Measurements from ENCODE around the gene TFEB.

Gene TFEB

GRCh38 chr6:41763470-41763869 is 28.1 kb upstream of the TFEB start:
- DNase-seq (ENCODE audit: low spot score) = no peak

DNA sequence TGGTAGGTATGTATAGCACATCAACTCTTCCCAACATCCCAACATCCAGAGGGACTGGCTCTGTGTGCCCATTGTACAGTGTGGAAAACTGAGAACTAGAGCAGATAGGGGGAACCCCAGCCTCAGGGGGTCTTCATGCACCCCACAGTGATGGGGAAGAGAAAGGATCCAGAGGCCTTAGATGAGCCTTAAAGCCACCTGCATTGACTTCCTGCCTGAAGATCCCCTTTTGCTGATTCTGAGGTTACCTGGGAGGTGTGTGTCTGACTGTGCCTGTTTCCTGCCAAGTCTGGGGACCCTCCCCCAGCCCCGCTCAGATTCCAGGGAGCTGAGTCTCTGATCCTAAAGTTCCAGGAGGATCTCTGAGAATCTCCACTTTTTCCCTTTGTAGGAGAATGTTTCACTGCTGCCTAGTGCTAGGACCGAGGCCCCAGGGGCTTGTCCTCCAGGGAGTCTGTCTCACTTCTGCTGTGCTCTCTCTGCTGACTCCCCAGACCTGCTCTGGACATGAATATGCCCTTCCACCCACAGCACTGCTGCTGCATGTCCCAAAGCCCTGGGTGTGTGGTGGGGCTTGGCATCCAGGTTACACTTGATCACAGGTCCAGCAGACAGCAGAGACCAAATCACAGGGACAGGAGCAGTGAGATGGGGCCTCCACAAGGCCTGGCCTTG is 24.6 kb upstream of the TFEB start:
- no peak for DNase-seq (ENCODE audit: low spot score)

- no peak for DNase-seq (ENCODE audit: low spot score)
Observed at GRCh38 chr6:41759106-41759904, 23.9 kb upstream of the TFEB start.

- DNase-seq (ENCODE audit: low spot score) = no peak
Observed at GRCh38 chr6:41758641-41759035, 23.2 kb upstream of the TFEB start.

DNA sequence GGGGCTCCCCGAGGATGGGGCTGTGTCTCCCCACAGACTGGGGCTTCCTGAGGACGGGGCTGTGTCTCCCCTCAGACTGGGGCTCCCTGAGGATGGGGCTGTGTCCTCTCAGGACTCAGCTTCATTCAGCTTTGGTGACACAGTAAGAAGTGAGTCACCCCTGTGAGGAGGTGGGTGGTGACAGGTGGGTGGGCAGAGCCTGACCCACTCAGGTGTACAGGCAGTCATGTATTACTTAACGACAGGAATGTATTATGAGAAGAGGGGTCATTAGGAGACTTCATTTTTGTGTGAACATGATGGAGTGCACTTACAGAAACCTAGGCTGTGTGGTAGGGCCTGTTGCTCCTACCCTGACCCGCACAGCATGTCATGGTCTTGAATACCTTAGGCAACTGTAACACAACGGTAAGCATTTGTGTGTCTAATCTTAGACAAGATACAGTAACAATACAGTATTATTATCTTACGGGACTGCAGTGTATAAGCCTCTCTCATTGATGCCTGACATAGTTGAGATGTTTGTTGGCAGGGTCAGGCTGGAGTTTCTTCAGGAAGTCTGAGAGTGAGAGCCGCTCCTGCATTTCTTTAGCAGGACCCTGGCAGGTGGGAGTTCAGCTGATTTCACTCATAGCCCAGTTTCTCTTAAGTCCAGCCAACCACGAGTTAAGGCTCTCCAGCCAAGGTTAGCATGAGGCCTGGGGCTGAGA is 22.7 kb upstream of the TFEB start:
- no peak for DNase-seq (ENCODE audit: low spot score)

DNA sequence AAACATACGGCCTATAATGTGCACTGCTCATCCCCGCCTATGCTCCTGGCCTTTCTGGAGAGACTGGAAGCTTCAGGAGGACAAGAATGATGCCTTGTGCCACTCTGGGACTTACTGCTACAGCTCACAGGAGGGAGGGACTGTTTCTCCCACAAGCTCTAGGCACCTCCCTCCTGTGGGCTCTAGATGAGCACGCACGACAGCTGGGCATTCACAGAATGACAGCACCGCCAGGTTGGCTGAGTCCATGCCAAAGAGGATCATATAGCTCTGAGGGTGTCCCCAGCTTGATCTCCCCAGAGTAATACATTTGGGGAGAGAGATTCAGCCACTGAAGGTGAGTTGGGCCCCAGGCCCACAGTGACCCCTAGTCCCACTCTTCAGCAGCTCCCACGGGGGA is 21.9 kb upstream of the TFEB start:
- no peak for DNase-seq (ENCODE audit: low spot score)

DNA sequence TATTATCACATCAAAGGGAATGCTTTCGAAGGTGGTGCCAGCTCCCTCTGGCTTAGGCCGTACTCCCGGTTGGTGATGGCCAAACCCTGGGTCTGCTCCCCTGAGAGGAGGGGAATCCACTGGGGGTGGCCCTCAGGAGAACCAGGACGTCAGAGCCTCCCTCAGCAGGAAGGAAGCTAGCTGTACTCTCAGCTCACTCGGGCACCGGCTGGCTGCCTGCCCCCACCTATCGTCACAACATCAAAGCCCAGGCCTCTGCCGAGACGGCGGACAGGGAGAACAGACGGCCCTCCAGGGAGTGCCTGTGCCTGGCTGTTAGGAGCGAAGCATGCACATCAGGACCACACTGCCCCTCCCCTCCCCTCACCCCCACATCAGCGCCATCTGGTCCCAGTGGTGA is 20.9 kb upstream of the TFEB start:
- DNase-seq (ENCODE audit: low spot score) = no peak

GRCh38 chr6:41755895-41756294 is 20.5 kb upstream of the TFEB start:
- no peak for DNase-seq (ENCODE audit: low spot score)

DNA sequence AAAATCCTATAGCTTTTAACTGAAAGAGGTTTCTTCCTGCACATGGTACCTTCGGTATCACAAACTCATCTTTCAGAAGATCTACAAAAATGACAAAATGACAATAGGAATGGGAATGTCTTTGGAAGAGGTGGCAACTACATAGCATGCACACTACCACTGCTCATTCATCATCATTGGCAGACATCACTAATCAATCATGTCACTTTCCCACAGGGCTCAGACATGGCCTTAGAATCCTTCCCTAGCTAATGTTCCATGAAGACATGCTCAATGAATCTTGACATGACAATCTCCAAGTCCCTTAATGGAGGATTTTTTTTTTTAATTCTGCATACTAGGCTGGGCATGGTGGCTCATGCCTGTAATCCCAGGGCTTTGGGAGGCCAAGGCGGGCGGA is 15.0 kb upstream of the TFEB start:
- no peak for DNase-seq (ENCODE audit: low spot score)

GRCh38 chr6:41748542-41748941 is 13.1 kb upstream of the TFEB start:
- no peak for DNase-seq (ENCODE audit: low spot score)

- no peak for DNase-seq (ENCODE audit: low spot score)
Observed at GRCh38 chr6:41748102-41748477, 12.7 kb upstream of the TFEB start.

DNA sequence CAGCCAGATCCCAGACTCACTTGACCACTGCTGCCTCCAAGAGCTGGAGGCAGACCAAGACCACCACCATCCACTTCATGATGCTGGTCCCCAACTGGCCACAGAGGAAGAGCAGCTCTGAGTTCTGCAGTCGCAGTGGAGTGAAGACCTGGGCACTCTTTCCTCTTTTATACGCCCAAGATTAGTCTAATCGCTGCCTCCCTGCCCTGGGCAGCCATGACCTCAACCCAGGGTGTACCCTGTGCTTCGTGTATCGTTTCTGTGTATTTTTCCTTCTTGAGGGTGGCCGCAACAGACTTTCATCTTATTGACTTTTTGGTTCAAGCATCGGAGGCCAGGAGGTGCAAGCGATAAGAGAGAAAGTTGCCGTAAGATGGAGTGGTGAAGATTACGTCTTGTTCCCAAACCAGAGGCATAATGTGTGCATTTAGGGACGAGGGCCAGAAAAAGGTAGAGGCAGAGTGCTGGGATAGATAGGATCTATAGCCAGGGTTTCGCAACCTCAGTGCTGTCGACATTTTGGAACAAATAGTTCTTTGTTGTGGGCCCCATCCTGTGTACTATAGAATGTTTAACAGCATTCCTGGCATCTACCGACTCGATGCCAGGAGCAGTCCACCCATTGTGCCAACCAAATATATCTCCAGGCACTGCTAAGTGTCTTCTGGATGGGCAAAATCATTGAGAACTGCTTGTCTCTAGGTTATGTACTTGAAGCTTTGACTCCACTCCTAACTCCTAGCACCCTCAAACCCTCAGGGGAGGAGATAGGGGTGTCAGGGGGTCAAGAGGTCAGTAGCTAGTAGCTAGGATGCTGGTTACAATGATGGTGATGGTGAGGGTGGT is 12.1 kb upstream of the TFEB start, which contains the start of gene PGC:
Gene PGC (minus strand): TSS at position 142 of the 846 bp plus-strand sequence. CDS start 63 bp downstream, at position 79.
- DNase-seq (ENCODE audit: low spot score) = no peak

GRCh38 chr6:41746107-41746506 is 10.7 kb upstream of the TFEB start:
- DNase-seq (ENCODE audit: low spot score) = no peak

DNA sequence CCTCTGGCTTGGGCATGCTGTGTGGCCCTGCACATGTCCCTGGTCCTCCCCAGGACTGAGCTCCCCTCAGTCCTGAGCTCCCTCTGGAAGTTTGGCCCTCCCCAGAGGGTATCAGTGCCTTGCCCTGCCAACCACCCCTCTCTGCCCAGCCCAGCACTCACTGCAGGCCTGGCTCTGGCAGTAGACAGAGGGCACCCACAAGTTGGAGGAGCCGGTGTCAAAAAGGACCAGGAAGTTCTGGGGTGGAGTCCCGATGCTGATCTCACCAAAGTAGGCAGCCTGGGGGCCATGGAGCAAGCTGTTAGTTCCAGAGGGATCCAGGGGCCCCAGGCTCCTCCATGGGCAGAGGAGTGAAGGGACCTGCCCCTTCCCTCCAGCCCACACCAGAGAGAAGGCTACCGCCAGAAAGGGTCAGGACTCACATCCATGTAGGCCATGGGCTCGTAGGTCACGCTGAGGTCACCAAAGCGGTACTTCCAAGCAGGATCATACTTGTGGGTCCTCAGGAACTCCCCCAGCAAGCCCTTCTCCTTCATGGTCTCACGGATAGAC is 8.9 kb upstream of the TFEB start:
- DNase-seq (ENCODE audit: low spot score) = no peak

DNA sequence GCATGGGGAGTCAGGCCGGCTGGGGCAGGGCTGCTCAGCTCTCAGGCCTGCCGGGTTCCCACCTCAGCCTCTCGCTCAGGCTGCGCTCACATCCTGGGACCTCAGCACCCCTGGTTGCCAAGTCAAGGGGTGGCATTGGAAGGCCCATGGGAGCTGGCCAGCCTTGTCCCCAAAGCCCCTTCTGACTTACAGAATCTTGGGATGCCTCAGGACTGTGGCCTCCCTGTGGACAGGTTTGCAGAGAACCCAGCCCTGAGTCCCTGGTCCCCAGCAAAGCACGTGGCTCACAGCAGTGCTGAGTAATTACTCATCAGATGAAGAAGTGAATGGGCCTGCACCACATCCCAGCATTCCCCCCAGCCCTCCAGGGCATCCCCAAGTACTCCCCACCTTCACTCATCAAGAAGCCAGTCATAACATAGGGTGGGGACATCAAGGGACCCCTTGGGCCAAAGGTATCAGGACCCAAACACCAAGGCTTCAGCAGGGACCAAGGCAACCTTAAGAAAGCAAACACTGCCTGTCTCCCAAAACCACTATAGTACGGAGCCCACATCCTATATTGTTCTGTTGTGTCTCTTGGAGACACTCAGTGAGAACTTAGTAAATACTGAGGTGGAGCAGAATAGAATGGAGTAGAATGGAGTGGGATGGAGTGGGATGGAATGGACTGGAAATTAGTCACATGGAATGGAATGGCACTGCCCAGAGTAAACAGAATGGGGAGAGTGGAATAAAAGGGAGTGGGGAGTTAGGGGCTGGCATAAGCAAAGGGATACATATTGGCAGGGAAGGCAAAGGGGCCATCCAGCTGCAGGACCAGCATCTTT is 8.2 kb upstream of the TFEB start:
- DNase-seq (ENCODE audit: low spot score) = no peak

DNA sequence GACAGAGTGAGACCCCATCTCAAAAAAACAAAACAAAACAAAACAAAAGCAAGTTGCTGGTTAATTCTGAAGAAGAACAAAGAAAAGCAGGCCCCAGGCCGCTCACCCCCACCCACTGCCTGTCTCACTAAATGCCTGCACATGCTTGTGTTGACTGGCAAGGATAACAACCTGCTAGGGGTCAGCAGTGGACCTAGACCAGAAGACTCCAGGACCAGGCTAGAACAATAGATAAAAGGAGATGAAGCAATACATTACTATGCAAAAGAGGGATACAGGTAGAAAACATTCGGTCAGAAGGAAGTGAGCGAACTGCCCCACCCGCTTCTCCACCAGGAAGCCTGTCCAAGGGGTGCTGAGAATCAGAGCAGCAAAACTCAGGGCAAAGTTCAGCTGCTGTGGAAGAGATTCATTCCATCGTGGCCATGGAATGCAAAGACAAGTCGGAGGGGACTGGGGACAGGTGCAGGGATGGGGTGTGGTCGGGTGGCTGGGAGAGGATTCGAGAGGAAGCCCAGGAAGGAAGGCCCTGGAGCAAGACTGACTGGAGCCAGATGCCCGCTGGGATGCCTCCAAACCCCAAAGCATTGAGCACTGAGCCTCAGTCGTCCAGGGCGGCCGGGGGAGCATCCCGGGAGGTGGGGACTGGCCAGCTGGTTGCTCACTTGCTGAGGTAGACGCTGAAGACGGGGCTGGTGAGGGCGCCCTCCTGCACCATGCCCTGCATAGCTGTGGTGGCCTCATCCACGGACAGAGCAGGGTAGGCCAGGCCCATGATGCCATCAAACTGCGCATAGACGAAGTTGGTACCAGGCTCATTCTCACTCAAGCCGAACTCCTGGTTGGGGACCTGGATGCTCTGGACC is 6.5 kb upstream of the TFEB start:
- DNase-seq (ENCODE audit: low spot score) = peak; percentile 34

DNA sequence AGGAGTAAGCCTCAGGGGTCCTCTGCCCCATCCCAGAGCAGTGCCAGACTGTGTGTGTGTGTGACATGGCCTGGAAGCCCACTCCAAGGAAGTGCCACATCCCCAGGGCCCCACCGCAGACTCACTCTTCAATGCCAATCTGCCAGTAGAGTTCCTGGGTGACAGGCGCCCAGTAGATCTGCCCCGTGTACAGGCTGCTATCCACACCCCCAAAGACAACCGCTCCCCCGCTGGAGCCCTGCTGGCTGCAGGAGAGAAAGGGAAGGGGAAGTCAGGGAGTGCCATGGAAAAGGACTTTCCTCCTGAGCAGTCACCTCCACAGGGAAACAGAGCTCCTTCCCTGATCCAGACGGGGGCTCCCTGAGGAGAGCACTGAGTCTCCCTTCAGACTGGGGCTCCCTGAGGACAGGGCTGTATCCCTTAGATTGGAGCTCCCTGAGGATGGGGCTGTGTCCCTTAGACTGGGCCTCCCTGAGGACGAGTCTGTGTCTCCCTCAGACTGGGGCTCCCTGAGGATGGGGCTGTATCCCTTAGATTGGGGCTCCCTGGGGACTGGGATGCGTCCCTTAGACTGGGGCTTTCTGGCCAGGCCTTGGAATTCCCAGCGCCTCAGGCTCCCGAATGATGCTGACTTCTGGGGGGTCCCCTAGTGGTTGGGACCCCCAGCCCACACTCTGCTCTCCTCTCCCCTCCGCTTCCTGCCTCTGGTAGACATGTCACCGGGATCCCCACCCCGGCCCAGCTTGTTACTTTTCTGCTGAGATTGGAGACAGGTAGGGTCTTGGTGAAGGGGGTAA is 5.2 kb upstream of the TFEB start:
- no peak for DNase-seq (ENCODE audit: low spot score)

- no peak for DNase-seq (ENCODE audit: low spot score)
Observed at GRCh38 chr6:41739041-41739440, 3.6 kb upstream of the TFEB start.

DNA sequence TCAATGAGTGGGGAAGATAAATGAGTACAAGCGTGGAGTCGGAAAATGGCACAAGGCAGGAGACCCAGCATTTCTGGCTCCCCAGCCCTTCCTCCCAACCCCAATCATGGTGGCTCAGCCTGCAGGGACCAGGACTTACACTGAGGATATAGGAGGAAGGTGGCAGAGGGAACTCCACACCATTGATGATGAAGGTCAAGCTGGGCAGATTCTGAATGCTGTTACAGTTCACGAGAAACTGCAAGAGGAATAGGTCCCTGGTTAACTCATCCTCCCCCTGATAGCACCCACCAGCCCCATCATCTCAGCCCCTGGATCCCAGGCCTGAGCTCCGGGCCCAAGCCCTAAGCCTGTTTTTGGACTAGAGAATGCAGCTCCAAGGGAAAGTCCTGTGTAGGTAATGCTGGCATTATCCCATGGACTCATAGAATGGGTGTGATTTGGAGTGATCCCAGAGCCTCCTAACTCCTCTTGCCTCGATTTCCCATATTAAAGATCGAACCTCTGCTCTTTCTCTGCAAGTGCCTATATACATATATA is 2.3 kb upstream of the TFEB start:
- no peak for DNase-seq (ENCODE audit: low spot score)

Data from HuH-7 (cell line).